Activated T-helper 2 cell treated with anti-CD3 and anti-CD28 coated beads, Interferon-gamma antibody, Interleukin-2, Interleukin-4, amounts not matched to agents 10 μg/mL and 5 μg/mL and 100 μg/mL, durations not matched to agents 14 hours and 24 hours and 36 hours (primary cell): ENCODE data around the gene PRSS53. TPM values are rescaled to one million over a fixed set of nuclear protein-coding genes. Genes with fewer than 3 reads are reported as not detected.

Experiments
- DNase-seq: peaks from one replicate; pipeline ENCODE4 v3.0.0; 2021; ENCODE audit warnings: low spot score
- H3K27ac Mint-ChIP-seq: one replicate; pipeline ENCODE4 v1.8.0; 2021; ENCODE audit warnings: mixed read lengths
- H3K27me3 Mint-ChIP-seq: one replicate; pipeline ENCODE4 v1.8.0; 2021; ENCODE audit warnings: low read depth, mixed read lengths
- H3K36me3 Mint-ChIP-seq: one replicate; pipeline ENCODE4 v1.8.0; 2021; ENCODE audit warnings: low read depth, mixed read lengths
- H3K4me1 Mint-ChIP-seq: one replicate; pipeline ENCODE4 v1.8.0; 2021; ENCODE audit warnings: low read depth, mixed read lengths
- H3K4me3 Mint-ChIP-seq: one replicate; pipeline ENCODE4 v1.8.0; 2021; ENCODE audit warnings: low read depth, mild to moderate bottlenecking, moderate library complexity, mixed read lengths
- H3K9me3 Mint-ChIP-seq: one replicate; pipeline ENCODE4 v1.8.0; 2021; ENCODE audit warnings: mixed read lengths
- intact Hi-C: fragments of 100-400 bp; cut with micrococcal nuclease; formaldehyde crosslinking; loops from one replicate; pipeline ENCODE4 v1.15.1; 2023
- total RNA-seq: library from RNA; stranded (reverse); gene quantifications from 2 replicates; pipeline ENCODE4 v1.2.3, GENCODE V29; 2022

Gene PRSS53
- total RNA-seq, 1 donor from 2014 or later = 4.8 TPM

- Mint-ChIP-seq H3K27me3 (no peaks in the 10 kb centered on the region), H3K27ac (no peak overlapping the region), H3K36me3 (no peaks in the 10 kb centered on the region), H3K9me3 (no peaks in the 10 kb centered on the region), H3K4me1 (peaks cover 7% of the 10 kb centered on the region), H3K4me3 (no peak overlapping the region)
- no peak for DNase-seq
- intact Hi-C loops = loop anchor here (10.0 kb wide), 2 partner anchors 405 to 775 kb away; partner anchors contain the start of genes SRCAP and ZNF267
Observed at GRCh38 chr16:31099860-31100638, 11.3 kb upstream of the PRSS53 start.

- Mint-ChIP-seq H3K27me3 (no peaks in the 10 kb centered on the region), H3K36me3 (peaks cover 22% of the 10 kb centered on the region), H3K4me3 (peak within 1 kb of the TSS; percentile 99), H3K9me3 (no peaks in the 10 kb centered on the region), H3K4me1 (peaks cover 20% of the 10 kb centered on the region), H3K27ac (peak within 1 kb of the TSS; percentile 83)
- intact Hi-C loops = loop anchor here (1.0 to 2.0 kb wide), 6 partner anchors 14 to 171 kb away; partner anchors contain the start of genes BCKDK, FBXL19, HSD3B7 and STX4
- peak; percentile 85 for DNase-seq
Observed at GRCh38 chr16:31094424-31095120, 5.8 kb upstream of the PRSS53 start, which contains the start of gene VKORC1. TSS of gene VKORC1 (minus strand) at chr16:31094797. CDS start at chr16:31094729, 68 bp downstream.

GRCh38 chr16:31094088-31094423 is 5.3 kb upstream of the PRSS53 start:
- no peaks in the 10 kb centered on the region for H3K27me3 Mint-ChIP-seq
- DNase-seq = no peak
- peaks cover 20% of the 10 kb centered on the region for H3K4me1 Mint-ChIP-seq
- intact Hi-C loops = loop anchor here (1.0 to 2.0 kb wide), 6 partner anchors 15 to 171 kb away; partner anchors contain the start of genes BCKDK, FBXL19, HSD3B7 and STX4
- H3K27ac Mint-ChIP-seq = peak overlapping the region; percentile 83
- H3K36me3 Mint-ChIP-seq = peaks cover 24% of the 10 kb centered on the region
- H3K4me3 Mint-ChIP-seq = peak overlapping the region; percentile 99
- no peaks in the 10 kb centered on the region for H3K9me3 Mint-ChIP-seq

GRCh38 chr16:31093132-31093703 is 4.5 kb upstream of the PRSS53 start:
- no peak overlapping the region for H3K27ac Mint-ChIP-seq
- DNase-seq = no peak
- intact Hi-C loops = no loop called here
- H3K27me3 Mint-ChIP-seq = no peaks in the 10 kb centered on the region
- H3K4me3 Mint-ChIP-seq = peak overlapping the region; percentile 99
- H3K36me3 Mint-ChIP-seq = peaks cover 24% of the 10 kb centered on the region
- peaks cover 20% of the 10 kb centered on the region for H3K4me1 Mint-ChIP-seq
- H3K9me3 Mint-ChIP-seq = no peaks in the 10 kb centered on the region

- H3K27me3 Mint-ChIP-seq = no peaks in the 10 kb centered on the region
- H3K4me3 Mint-ChIP-seq = peak overlapping the region; percentile 54
- peaks cover 20% of the 10 kb centered on the region for H3K4me1 Mint-ChIP-seq
- H3K27ac Mint-ChIP-seq = no peak overlapping the region
- DNase-seq = no peak
- H3K36me3 Mint-ChIP-seq = peaks cover 24% of the 10 kb centered on the region
- intact Hi-C loops = no loop called here
- no peaks in the 10 kb centered on the region for H3K9me3 Mint-ChIP-seq
Observed at GRCh38 chr16:31092330-31092729, 3.6 kb upstream of the PRSS53 start.

- Mint-ChIP-seq H3K36me3 (peaks cover 24% of the 10 kb centered on the region), H3K4me3 (no peak overlapping the region), H3K9me3 (no peaks in the 10 kb centered on the region), H3K27ac (no peak overlapping the region), H3K4me1 (peaks cover 16% of the 10 kb centered on the region), H3K27me3 (no peaks in the 10 kb centered on the region)
- intact Hi-C loops = no loop called here
- DNase-seq = no peak
Observed at GRCh38 chr16:31090540-31090939, 1.8 kb upstream of the PRSS53 start.

- no peak overlapping the region for H3K4me3 Mint-ChIP-seq
- H3K4me1 Mint-ChIP-seq = peaks cover 15% of the 10 kb centered on the region
- H3K27me3 Mint-ChIP-seq = no peaks in the 10 kb centered on the region
- intact Hi-C loops = no loop called here
- no peak overlapping the region for H3K27ac Mint-ChIP-seq
- no peaks in the 10 kb centered on the region for H3K9me3 Mint-ChIP-seq
- DNase-seq = no peak
- H3K36me3 Mint-ChIP-seq = peaks cover 27% of the 10 kb centered on the region
Observed at GRCh38 chr16:31089199-31089598, 456 bp upstream of the PRSS53 start.

- H3K27ac Mint-ChIP-seq = no peak overlapping the region
- H3K27me3 Mint-ChIP-seq = no peaks in the 10 kb centered on the region
- intact Hi-C loops = no loop called here
Observed at GRCh38 chr16:31087971-31088370, 772 bp downstream of the PRSS53 start.

GRCh38 chr16:31087481-31087880 is 1.3 kb downstream of the PRSS53 start:
- Mint-ChIP-seq H3K27ac (no peak overlapping the region), H3K36me3 (peaks cover 23% of the 10 kb centered on the region), H3K27me3 (no peaks in the 10 kb centered on the region), H3K9me3 (no peaks in the 10 kb centered on the region), H3K4me3 (no peak overlapping the region), H3K4me1 (peaks cover 2% of the 10 kb centered on the region)
- intact Hi-C loops = no loop called here
- no peak for DNase-seq

More at GRCh38 chr16:31087971-31088370, 772 bp downstream of the PRSS53 start:
- Mint-ChIP-seq H3K9me3 (no peaks in the 10 kb centered on the region), H3K4me3 (no peak overlapping the region), H3K36me3 (peaks cover 24% of the 10 kb centered on the region), H3K4me1 (peaks cover 5% of the 10 kb centered on the region)
- DNase-seq = no peak

- Mint-ChIP-seq H3K4me3 (no peak overlapping the region), H3K27ac (no peak overlapping the region), H3K4me1 (peaks cover 2% of the 10 kb centered on the region), H3K36me3 (peaks cover 27% of the 10 kb centered on the region), H3K9me3 (no peaks in the 10 kb centered on the region), H3K27me3 (no peaks in the 10 kb centered on the region)
- DNase-seq = no peak
- intact Hi-C loops = no loop called here
Observed at GRCh38 chr16:31086629-31086906, 2.2 kb downstream of the PRSS53 start.

- Mint-ChIP-seq H3K9me3 (no peaks in the 10 kb centered on the region), H3K27ac (no peak overlapping the region), H3K36me3 (peaks cover 26% of the 10 kb centered on the region), H3K27me3 (no peaks in the 10 kb centered on the region), H3K4me1 (peaks cover 2% of the 10 kb centered on the region), H3K4me3 (no peak overlapping the region)
- no peak for DNase-seq
- intact Hi-C loops = no loop called here
Observed at GRCh38 chr16:31085873-31086628, 2.7 kb downstream of the PRSS53 start.

- peaks cover 26% of the 10 kb centered on the region for H3K36me3 Mint-ChIP-seq
- H3K4me1 Mint-ChIP-seq = peaks cover 2% of the 10 kb centered on the region
- no peaks in the 10 kb centered on the region for H3K27me3 Mint-ChIP-seq
- DNase-seq = no peak
- no peak overlapping the region for H3K27ac Mint-ChIP-seq
- no peaks in the 10 kb centered on the region for H3K9me3 Mint-ChIP-seq
- intact Hi-C loops = no loop called here
- H3K4me3 Mint-ChIP-seq = no peak overlapping the region
Observed at GRCh38 chr16:31085411-31085810, 3.3 kb downstream of the PRSS53 start.
